ENCODE data around the gene ADH7.

- TF ChIP-seq, protein P1, sequence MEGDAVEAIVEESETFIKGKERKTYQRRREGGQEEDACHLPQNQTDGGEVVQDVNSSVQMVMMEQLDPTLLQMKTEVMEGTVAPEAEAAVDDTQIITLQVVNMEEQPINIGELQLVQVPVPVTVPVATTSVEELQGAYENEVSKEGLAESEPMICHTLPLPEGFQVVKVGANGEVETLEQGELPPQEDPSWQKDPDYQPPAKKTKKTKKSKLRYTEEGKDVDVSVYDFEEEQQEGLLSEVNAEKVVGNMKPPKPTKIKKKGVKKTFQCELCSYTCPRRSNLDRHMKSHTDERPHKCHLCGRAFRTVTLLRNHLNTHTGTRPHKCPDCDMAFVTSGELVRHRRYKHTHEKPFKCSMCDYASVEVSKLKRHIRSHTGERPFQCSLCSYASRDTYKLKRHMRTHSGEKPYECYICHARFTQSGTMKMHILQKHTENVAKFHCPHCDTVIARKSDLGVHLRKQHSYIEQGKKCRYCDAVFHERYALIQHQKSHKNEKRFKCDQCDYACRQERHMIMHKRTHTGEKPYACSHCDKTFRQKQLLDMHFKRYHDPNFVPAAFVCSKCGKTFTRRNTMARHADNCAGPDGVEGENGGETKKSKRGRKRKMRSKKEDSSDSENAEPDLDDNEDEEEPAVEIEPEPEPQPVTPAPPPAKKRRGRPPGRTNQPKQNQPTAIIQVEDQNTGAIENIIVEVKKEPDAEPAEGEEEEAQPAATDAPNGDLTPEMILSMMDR (IDR thresholded peaks at IDR 0.05; ENCODE audit: low read depth, low read length, poor library complexity, severe bottlenecking), result no peak
- no peak for TF ChIP-seq EZH2phosphoT487 (IDR thresholded peaks at IDR 0.05; ENCODE audit: borderline replicate concordance, low read length)
Measured at GRCh38 chr4:99362768-99363167, 72.4 kb downstream of the ADH7 start.
